Measurements from ENCODE around the gene NPIPA3.
"Not testable (repeated sequence)": the region's sequence is repeated elsewhere in the genome, so short reads cannot be mapped to it uniquely, and the experiment has no call there.

Gene NPIPA3

GRCh38 chr16:14703156-14704011 lies at the start of gene NPIPA3:
Gene NPIPA3 (plus strand): TSS chr16:14703411. CDS start chr16:14708944, 5,533 bp downstream.
- DNase-seq: not testable (repeated sequence)

GRCh38 chr16:14658063-14658462 lies 45.1 kb upstream of the NPIPA3 start:
- no peak for DNase-seq

DNA sequence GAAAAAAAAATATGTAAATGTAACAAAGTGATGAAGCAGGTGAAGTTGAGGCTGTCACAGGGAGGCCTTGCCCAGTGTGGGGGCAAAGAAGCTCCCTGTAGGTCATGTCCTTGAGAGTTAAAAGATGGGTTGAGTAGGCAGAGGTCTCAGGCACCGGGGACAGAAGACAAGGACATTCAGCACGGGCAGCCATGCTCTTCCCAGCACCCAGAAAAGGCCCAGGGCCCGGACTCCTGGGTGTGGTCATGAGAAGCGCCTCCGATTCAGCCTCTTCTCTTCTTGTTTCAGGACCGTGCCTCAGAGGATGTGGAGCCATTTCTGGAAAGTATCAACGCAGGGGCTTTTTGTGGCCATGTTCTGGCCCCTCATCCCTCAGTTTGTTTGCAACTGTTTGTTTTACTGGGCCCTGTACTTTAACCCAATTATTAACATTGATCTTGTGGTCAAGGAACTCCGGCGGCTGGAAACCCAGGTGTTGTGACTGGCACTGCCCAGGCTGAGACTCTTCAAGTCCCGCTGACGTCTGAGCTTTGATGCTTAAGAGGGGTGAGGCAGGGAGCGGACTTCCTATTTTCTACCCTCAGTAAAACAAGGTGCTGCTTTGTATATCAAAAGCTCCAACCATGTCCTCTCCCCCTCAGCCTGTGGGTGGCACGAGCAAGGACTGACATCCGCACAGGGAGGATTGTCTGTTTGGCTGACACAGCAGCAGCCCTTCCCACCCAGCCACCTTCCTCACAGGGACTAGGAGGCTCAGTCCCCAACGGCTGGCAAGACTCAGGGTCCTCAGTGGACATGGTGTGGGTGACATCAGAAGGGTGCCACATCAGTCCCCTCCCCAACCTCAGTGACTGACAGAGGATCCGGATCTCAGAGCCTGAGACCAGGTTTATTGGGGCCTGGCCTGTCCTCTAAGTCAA lies 35.6 kb upstream of the NPIPA3 start:
- no peak for DNase-seq

GRCh38 chr16:14668556-14669223 lies 34.5 kb upstream of the NPIPA3 start:
- no peak for DNase-seq

GRCh38 chr16:14669776-14670175 lies 33.4 kb upstream of the NPIPA3 start:
- no peak for DNase-seq

DNA sequence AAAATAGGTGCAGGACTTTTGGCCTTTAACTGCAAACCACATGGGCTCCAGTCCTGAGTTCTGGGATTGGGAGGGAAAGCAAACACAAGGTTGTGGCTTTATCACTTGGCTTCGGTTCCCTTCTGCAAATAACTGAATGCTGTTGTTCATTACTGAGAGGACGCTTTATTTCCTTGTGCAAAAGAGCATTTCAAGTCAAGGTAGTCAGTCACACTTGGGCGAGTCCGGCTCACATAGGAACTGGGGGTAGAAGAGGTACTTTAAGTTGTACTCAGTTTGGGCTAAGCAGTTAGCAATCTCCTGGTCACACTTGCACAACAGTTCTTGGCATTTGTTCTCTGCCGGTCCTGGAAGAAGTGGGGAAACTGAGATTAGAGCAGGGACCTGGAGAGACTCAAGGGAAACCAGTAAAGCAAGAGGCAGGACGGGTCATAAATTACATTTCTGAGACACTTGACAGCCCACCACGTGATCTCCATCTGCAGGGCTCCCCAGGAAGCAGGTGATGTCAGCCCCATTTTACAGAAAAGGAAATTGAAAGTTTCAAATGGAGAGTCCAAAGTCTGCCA lies 30.7 kb upstream of the NPIPA3 start:
- no peak for DNase-seq

DNA sequence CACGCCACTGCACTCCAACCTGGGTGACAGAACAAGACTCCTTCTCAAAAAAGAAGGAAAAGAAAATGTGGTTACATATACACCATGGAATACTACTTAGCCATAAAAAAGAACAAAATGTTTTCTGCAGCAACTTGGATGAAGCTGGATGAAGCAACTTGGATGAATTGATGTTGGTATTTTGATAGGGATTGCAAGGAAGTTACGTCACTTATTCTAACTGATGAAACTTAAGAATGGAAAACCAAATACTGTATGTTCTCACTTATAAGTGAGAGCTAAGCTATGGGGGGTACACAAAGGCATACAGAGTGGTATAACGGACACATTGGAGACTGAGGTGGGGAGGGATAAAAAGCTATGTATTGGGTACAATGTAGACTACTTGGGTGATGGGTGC lies 26.6 kb upstream of the NPIPA3 start:
- DNase-seq: no peak

DNA sequence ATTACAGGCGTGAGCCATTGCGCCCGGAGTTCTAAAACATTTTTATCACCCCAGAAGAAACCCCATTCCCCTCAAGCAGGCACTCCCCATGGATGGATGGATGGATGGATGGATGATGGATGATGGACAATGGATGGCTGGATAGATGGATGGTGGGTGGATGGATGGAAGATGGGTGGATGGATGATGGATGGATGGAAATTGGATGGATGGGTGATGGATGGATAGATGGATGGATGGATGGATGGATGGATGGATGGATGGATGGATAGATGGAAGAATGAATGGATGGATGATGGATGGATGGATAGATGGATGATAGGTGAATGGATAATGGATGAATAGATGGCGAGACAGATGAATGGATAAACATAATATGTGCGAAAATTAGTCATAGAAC lies 25.6 kb upstream of the NPIPA3 start:
- no peak for DNase-seq

GRCh38 chr16:14678748-14679497 lies 24.3 kb upstream of the NPIPA3 start:
- no peak for DNase-seq

DNA sequence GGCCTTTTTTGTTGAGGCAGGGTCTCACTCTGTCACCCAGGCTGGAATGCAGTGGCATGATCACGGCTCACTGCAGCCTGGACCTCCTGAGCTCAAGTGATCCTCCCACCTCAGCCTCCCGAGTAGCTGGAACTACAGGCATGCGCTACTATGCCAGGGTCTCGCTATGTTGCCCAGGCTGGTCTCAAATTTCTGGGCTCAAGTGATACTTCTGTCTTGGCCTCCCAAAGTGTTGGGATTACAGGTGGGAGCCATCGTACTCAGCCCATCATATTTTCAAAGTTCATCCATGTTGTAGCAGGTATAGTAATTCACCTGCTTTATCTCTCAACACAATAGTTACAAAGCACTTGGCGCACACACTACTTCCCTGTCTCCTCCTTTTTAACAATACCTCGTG lies 22.8 kb upstream of the NPIPA3 start:
- DNase-seq: not testable (repeated sequence)

DNA sequence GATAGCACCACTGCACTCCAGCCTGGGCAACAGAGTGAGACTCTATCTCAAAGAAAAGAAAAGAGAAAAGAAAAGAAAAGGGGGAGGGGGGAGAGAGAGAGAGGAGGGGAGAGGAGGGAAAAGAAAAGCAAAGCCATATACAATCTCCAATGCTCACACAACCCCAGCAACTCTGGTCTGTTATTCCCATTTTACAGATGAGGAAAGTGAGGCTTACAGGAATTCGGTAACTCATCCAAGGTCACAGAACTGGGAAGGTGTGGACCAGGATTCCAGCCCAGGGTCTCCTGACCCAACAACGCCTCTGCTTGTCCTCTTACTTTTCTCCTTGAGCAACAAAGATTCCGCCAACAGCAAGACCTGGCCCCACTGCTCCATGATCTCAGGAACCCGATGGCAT lies 22.1 kb upstream of the NPIPA3 start:
- DNase-seq: no peak

DNA sequence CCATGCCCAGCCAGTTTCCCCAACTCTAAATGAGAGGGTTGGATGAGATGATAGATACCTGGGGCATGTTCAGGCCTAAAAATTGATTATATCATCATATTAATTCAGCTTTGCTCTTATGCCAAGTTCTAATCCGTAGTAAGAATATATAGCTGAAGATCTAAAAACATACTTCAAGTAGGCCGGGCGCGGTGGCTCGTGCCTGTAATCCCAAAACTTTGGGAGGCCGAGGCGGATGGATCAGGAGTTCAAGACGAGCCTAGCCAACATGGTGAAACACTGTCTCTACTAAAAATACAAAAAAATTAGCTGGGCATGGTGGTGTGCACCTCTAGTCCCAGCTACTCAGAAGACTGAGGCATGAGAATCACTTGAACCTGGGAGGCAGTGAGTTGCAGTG lies 21.1 kb upstream of the NPIPA3 start:
- no peak for DNase-seq

GRCh38 chr16:14685870-14686793 lies 17.1 kb upstream of the NPIPA3 start:
- DNase-seq: not testable (repeated sequence)

- DNase-seq: not testable (repeated sequence)
These were observed 9.1 kb upstream of the NPIPA3 start, which contains the start of gene PLA2G10 for GRCh38 chr16:14694129-14694528. Gene PLA2G10 (minus strand): TSS chr16:14694308. CDS start chr16:14694229, 79 bp downstream.

- not testable (repeated sequence) for DNase-seq
These were observed 1.4 kb upstream of the NPIPA3 start for GRCh38 chr16:14701859-14702258.

DNA sequence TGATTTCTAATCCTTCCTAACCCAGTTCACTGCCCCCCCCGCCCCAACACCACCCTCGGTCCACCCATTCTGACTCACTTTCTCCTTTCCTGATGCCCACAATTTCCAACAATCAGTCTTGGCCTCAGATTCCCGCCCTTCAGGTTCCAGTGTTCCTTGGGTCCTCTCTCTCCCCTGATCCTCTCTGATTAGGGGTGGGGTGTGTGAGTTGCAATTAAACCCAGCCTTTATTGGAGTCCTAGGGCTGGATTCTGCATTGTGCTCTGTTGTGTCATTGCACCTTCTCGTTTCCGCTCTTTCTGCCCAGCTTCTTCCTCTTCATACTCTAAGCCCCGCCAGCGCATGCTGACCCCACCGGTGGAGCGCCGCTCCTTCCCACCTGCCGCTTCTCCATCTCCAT lies 539 bp upstream of the NPIPA3 start:
- DNase-seq: not testable (repeated sequence)

GRCh38 chr16:14733233-14733632 lies 30.0 kb downstream of the NPIPA3 start:
- DNase-seq: not testable (repeated sequence)

DNA sequence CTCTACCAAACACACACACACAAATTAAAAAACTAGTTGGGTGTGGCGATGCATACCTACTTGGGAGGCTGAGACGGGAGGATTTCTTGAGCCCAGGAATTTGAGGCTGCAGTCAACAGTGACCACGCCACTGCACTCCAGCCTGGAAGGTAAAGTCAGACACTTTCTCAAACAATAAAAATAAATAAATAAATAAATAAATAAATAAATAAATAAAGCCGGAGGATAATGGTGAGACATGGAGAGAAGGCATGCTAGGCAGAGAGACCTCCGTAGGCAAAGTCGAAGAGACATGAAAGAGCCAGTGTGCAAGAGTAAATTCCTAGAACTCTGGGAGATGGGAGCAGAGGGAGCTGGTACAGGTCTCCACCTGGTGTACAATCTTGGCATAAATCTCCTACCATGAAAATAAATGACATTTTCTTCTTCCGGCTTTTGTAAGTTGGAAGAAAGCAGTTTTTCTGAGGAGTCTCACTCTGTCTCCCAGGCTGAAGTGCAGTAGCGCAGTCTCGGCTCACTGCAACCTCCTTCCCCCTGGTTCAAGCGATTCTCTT lies 37.7 kb downstream of the NPIPA3 start:
- not testable (repeated sequence) for DNase-seq

DNA sequence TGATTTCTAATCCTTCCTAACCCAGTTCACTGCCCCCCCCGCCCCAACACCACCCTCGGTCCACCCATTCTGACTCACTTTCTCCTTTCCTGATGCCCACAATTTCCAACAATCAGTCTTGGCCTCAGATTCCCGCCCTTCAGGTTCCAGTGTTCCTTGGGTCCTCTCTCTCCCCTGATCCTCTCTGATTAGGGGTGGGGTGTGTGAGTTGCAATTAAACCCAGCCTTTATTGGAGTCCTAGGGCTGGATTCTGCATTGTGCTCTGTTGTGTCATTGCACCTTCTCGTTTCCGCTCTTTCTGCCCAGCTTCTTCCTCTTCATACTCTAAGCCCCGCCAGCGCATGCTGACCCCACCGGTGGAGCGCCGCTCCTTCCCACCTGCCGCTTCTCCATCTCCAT lies 38.6 kb downstream of the NPIPA3 start:
- not testable (repeated sequence) for DNase-seq
